Peyer's patch (tissue), 4 donors: ENCODE data around the gene MEX3A. TPM values are rescaled to one million over a fixed set of nuclear protein-coding genes. Genes with fewer than 3 reads are reported as not detected.

Source experiments
- DNase-seq, 3 donors: peaks; one replicate each; pipeline ENCODE4 v3.0.0-alpha.2; 2017 to 2019
- H3K27ac ChIP-seq, 4 donors: fragments of 200-600 bp; sonication (generic); one replicate each; pipeline ENCODE4 v1.5.1; 2016 to 2019
- H3K27me3 ChIP-seq, 2 donors: fragments of 200-600 bp; sonication (generic); one replicate each; pipeline ENCODE4 v1.5.1; 2019
- H3K36me3 ChIP-seq, 3 donors: fragments of 200-600 bp; sonication (generic); one replicate each; pipeline ENCODE4 v1.5.1; 2016 to 2019
- H3K4me1 ChIP-seq, 4 donors: fragments of 200-600 bp; sonication (generic); one replicate each; pipeline ENCODE4 v1.5.1; 2016 to 2019
- H3K4me3 ChIP-seq, 4 donors: fragments of 200-600 bp; sonication (generic); 1 replicate in 3 of 4; 2 replicates in 1 of 4; pipeline ENCODE4 v1.5.1; 2016 to 2019; ENCODE audit warnings: mild to moderate bottlenecking in 1 of 4
- H3K9me3 ChIP-seq, 4 donors: fragments of 200-600 bp; sonication (generic); one replicate each; pipeline ENCODE4 v1.5.1; 2016 to 2019; ENCODE audit warnings: mild to moderate bottlenecking in 1 of 4
- CTCF ChIP-seq, 6 experiments: fragments of 450-650 bp in 4 of 6; fragments of 200-600 bp in 2 of 6; sonication (generic) in 1 of 6; IDR thresholded peaks; one replicate each; pipeline ENCODE4 v1.5.1; 2017 to 2019; ENCODE audit warnings: antibody characterized with exemption in 6 of 6, mild to moderate bottlenecking in 3 of 6, moderate library complexity in 1 of 6
- POLR2A ChIP-seq, 2 donors: fragments of 450-650 bp; IDR thresholded peaks; one replicate each; pipeline ENCODE4 v1.5.1; 2017; ENCODE audit warnings: antibody characterized with exemption in 2 of 2, mild to moderate bottlenecking in 2 of 2, moderate library complexity in 2 of 2
- total RNA-seq, 4 donors: library from RNA; depleted of rRNA; stranded (reverse); fragments of >200 nt; gene quantifications; one replicate each; pipeline ENCODE4 v1.1.0, GENCODE V29; 2016

MEX3A gene
- total RNA-seq, 4 donors from 2014 or later, result 0.80 to 2.1 TPM; not detected in 2

GRCh38 chr1:156053768-156054499 is 28.3 kb downstream of the MEX3A start, which contains the start of gene UBQLN4:
TSS of gene UBQLN4 (minus strand) at chr1:156053798. CDS start at chr1:156053701, 97 bp downstream.
- Histone ChIP-seq H3K4me3 (peak within 1 kb of the TSS; percentile 75 to 90 (median 78)), H3K4me1 (peaks cover 0 to 21% (median 5%) of the 10 kb centered on the region in 4 donors)
- TF ChIP-seq CTCF (IDR thresholded peaks at IDR 0.05) (peak; percentile 35 to 77 (median 58)), POLR2A (IDR thresholded peaks at IDR 0.05) (peak in 1 of 2 donors; percentile 36)

DNA sequence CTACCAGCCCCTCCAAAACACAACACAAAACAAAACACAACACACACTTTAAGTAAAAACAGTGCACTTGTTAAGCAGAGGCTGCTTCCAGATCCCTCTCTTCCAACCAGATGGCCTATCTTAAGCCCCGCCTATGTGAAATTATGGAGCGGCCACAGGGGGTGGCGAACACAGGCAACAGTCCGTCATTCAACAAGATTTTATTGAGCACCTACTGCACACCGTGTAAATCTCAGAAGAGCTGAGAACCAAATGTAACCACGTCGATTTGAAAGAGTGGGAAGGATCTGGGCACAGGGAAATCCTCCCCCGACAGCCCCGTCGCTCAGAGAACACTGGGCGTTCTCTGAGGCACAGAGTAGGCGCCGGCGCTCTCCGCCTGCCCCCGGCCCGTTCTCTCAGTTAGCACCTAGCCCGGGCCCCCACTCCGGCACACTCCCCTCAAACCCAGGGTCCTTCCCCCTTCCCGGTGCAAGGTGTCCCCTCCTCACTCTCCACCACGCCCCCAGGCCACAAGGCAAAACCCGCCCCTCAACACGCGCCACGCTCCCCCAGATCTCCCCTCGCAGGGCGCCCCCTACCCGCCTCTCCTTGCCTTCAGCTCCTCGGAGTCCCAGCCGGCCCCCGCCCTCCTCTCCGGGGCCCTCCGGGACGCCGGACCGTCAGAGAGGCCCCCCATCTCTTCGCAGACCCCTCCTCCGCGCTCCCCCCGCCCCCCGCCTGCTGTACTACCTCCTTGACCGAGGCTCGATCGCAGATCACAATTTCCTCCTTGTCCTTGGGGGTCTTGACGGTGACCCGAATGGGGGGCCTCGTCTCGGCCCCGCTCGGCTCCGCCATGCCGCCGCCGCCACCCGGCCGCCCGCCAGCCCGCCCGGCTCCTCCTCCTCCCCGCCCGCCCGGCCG is 29.1 kb downstream of the MEX3A start:
- Histone ChIP-seq H3K9me3 (no peaks in the 10 kb centered on the region), H3K27me3 (no peaks in the 10 kb centered on the region), H3K4me1 (peaks cover 0 to 21% (median 5%) of the 10 kb centered on the region in 4 donors), H3K36me3 (peaks cover 0 to 10% (median 0%) of the 10 kb centered on the region in 3 donors), H3K4me3 (peak overlapping the region; percentile 75 to 90 (median 78)), H3K27ac (peak overlapping the region; percentile 89 to 96 (median 90))
- TF ChIP-seq POLR2A (IDR thresholded peaks at IDR 0.05), result no peak
- TF ChIP-seq CTCF (IDR thresholded peaks at IDR 0.05), result peak in 3 of 6 experiments; percentile 17 to 36 (median 26)
- peak; percentile 68 to 81 (median 78) for DNase-seq

More at GRCh38 chr1:156053768-156054499, 28.3 kb downstream of the MEX3A start, which contains the start of gene UBQLN4:
- peak within 1 kb of the TSS; percentile 89 to 96 (median 90) for H3K27ac ChIP-seq
- peaks cover 0 to 14% (median 0%) of the 10 kb centered on the region in 3 donors for H3K36me3 ChIP-seq
- no peaks in the 10 kb centered on the region for H3K27me3 ChIP-seq
- no peaks in the 10 kb centered on the region for H3K9me3 ChIP-seq
- DNase-seq, result peak; percentile 84 to 93 (median 92)

DNA sequence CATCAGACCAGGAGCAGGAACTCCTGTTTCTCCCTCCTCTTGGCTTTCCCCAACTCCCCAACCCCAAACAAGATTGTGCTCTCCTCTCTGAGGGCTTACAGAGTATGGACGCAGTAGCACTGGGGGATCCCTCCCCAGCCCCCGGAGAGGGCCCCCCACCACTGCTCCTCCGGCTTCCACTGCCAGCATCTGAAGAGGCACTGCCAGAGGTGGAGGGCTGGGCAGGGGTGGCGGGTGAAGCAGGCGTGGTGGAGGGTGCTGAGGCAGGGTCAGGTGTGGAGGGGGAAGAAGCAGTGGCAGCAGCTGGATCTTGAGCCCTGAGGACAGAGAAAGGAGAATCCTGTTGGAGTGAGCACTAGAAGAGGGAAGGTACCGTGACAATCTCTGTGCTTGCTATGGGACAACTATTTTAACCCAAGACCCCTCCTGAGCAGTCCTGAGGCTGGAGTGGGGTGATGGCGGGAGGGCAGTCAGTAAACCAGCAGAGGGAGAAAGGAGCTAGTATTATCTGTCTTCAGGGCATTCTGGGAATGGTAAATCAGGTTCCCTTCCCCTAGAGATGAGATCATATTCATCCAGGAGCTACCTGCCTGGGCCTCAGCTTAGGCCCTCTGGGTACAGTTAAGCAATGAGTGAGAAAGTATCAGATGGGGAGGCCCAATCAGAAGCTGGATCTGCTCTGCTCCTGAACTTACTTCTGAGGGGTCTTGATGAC is 31.1 kb downstream of the MEX3A start:
- no peak for DNase-seq
- no peak overlapping the region for H3K27ac ChIP-seq
- H3K9me3 ChIP-seq, result no peaks in the 10 kb centered on the region
- no peaks in the 10 kb centered on the region for H3K27me3 ChIP-seq
- peaks cover 0 to 21% (median 5%) of the 10 kb centered on the region in 4 donors for H3K4me1 ChIP-seq
- no peak overlapping the region for H3K4me3 ChIP-seq
- TF ChIP-seq POLR2A (IDR thresholded peaks at IDR 0.05), result no peak
- TF ChIP-seq CTCF (IDR thresholded peaks at IDR 0.05), result no peak
- peaks cover 0 to 14% (median 0%) of the 10 kb centered on the region in 3 donors for H3K36me3 ChIP-seq

- H3K4me1 ChIP-seq, result peaks cover 0 to 13% (median 4%) of the 10 kb centered on the region in 4 donors
- no peak overlapping the region for H3K27ac ChIP-seq
- no peaks in the 10 kb centered on the region for H3K27me3 ChIP-seq
- no peak for TF ChIP-seq POLR2A (IDR thresholded peaks at IDR 0.05)
- TF ChIP-seq CTCF (IDR thresholded peaks at IDR 0.05), result no peak
- DNase-seq, result no peak
- H3K36me3 ChIP-seq, result peaks cover 0 to 14% (median 0%) of the 10 kb centered on the region in 3 donors
- H3K9me3 ChIP-seq, result no peaks in the 10 kb centered on the region
- H3K4me3 ChIP-seq, result no peak overlapping the region
These were observed 31.9 kb downstream of the MEX3A start for GRCh38 chr1:156050376-156050775.
